ENCODE results near the gene MARCKSL1. TPM values are rescaled to one million over a fixed set of nuclear protein-coding genes. Genes with fewer than 3 reads are reported as not detected.
"Not testable (repeated sequence)": the region's sequence is repeated elsewhere in the genome, so short reads cannot be mapped to it uniquely, and the experiment has no call there.

Gene MARCKSL1
- total RNA-seq, 2 experiments from 2014 or later: 13.1 to 14.6 TPM

- DNase-seq: no peak
- intact Hi-C loops (cut with micrococcal nuclease): no loop called here
- Mint-ChIP-seq H3K4me1 (ENCODE audit: low read depth) (peaks cover 22% of the 10 kb centered on the region), H3K4me3 (no peak within 1 kb of the TSS), H3K27me3 (peaks cover 3% of the 10 kb centered on the region), H3K9me3 (no peaks in the 10 kb centered on the region), H3K36me3 (peaks cover 13% of the 10 kb centered on the region), H3K27ac (no peak within 1 kb of the TSS)
- ChIA-PET POLR2A (interaction anchor here (1.0 kb wide), 2 partner anchors 27 to 43 kb away, joined by 3 read pairs; no protein-coding TSS in a partner anchor), CTCF (interaction anchor here (0.8 to 1.4 kb wide), 2 partner anchors 147 to 162 kb away, joined by 3 read pairs; partner anchors contain the start of gene CCDC28B)
These were observed 26.7 kb upstream of the MARCKSL1 start, which contains the start of the genes FAM229A and TSSK3 for GRCh38 chr1:32362474-32363313. TSS of gene FAM229A (minus strand) at chr1:32362485. CDS start at chr1:32362091, 394 bp downstream. TSS of gene TSSK3 (plus strand) at chr1:32362539. CDS start at chr1:32362702, 163 bp downstream.

- H3K27me3 Mint-ChIP-seq: peaks cover 3% of the 10 kb centered on the region
- peaks cover 22% of the 10 kb centered on the region for H3K4me1 Mint-ChIP-seq (ENCODE audit: low read depth)
- peaks cover 13% of the 10 kb centered on the region for H3K36me3 Mint-ChIP-seq
- no peak overlapping the region for H3K27ac Mint-ChIP-seq
- ChIA-PET CTCF (no interaction called here), POLR2A (interaction anchor here (1.0 kb wide), 2 partner anchors 26 to 42 kb away, joined by 3 read pairs; no protein-coding TSS in a partner anchor)
- intact Hi-C loops (cut with micrococcal nuclease): no loop called here
- no peak overlapping the region for H3K4me3 Mint-ChIP-seq
- no peaks in the 10 kb centered on the region for H3K9me3 Mint-ChIP-seq
- peak; percentile 47 for DNase-seq
These were observed 25.8 kb upstream of the MARCKSL1 start for GRCh38 chr1:32361674-32362473.

GRCh38 chr1:32361308-32361673, 25.3 kb upstream of the MARCKSL1 start:
- peaks cover 13% of the 10 kb centered on the region for H3K36me3 Mint-ChIP-seq
- no peaks in the 10 kb centered on the region for H3K9me3 Mint-ChIP-seq
- intact Hi-C loops (cut with micrococcal nuclease): no loop called here
- CTCF ChIA-PET: no interaction called here
- DNase-seq: no peak
- H3K27ac Mint-ChIP-seq: no peak overlapping the region
- H3K27me3 Mint-ChIP-seq: peaks cover 3% of the 10 kb centered on the region
- POLR2A ChIA-PET: no interaction called here
- no peak overlapping the region for H3K4me3 Mint-ChIP-seq
- peaks cover 22% of the 10 kb centered on the region for H3K4me1 Mint-ChIP-seq (ENCODE audit: low read depth)

GRCh38 chr1:32358435-32358834, 22.4 kb upstream of the MARCKSL1 start:
- peaks cover 8% of the 10 kb centered on the region for H3K36me3 Mint-ChIP-seq
- no peak overlapping the region for H3K4me3 Mint-ChIP-seq
- no peak for DNase-seq
- intact Hi-C loops (cut with micrococcal nuclease): no loop called here
- H3K9me3 Mint-ChIP-seq: no peaks in the 10 kb centered on the region
- H3K27ac Mint-ChIP-seq: no peak overlapping the region
- POLR2A ChIA-PET: no interaction called here
- CTCF ChIA-PET: no interaction called here
- H3K27me3 Mint-ChIP-seq: peaks cover 3% of the 10 kb centered on the region
- H3K4me1 Mint-ChIP-seq (ENCODE audit: low read depth): peaks cover 20% of the 10 kb centered on the region

DNA sequence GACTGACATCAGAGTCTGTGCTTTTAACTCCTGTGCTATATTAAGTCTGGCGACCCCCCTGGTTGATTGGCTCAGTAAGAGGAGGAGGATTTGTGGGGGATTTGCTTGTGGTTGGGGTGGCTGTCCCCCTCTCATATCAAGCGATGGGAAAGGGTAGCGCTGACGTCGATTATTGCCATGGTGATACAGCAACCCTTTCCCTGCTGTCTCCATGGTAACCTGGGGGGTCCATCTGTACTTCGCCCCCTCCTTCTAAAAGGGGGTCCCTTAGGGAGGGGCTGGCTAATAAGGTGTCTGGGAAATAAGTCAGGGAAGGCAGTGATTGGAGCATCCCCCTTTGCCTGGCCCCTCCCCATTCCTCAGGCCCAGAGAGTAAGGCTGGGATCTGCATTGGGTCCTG, 21.6 kb upstream of the MARCKSL1 start:
- no peak for DNase-seq
- Mint-ChIP-seq H3K36me3 (peaks cover 3% of the 10 kb centered on the region), H3K27me3 (peaks cover 3% of the 10 kb centered on the region), H3K4me3 (no peak overlapping the region), H3K4me1 (ENCODE audit: low read depth) (peaks cover 20% of the 10 kb centered on the region), H3K9me3 (no peaks in the 10 kb centered on the region), H3K27ac (no peak overlapping the region)
- intact Hi-C loops (cut with micrococcal nuclease): no loop called here
- ChIA-PET CTCF (no interaction called here), POLR2A (no interaction called here)

DNA sequence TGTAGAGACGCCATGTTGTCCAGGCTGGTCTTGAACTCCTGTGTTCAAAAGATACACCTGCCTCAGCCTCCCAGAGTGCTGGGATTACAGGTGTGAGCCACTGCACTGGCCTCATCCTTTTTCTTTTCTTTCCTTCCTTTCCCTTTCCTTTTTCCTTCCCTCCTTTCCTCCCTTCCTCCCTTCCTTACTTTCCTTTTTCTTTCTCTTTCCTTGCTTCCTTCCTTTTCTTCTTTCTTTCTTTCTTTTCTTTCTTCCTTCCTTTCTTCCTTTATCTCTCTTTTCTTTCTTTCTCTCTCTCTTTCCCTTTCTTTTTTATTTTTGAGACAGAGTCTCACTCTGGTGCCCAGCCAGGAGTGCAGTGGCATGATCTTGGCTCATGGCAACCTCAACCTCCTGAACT, 20.4 kb upstream of the MARCKSL1 start:
- intact Hi-C loops (cut with micrococcal nuclease): no loop called here
- Mint-ChIP-seq H3K4me3 (no peak overlapping the region), H3K9me3 (no peaks in the 10 kb centered on the region), H3K4me1 (ENCODE audit: low read depth) (peaks cover 19% of the 10 kb centered on the region), H3K27ac (no peak overlapping the region), H3K36me3 (peaks cover 3% of the 10 kb centered on the region), H3K27me3 (peaks cover 3% of the 10 kb centered on the region)
- DNase-seq: no peak
- ChIA-PET CTCF (no interaction called here), POLR2A (no interaction called here)

- POLR2A ChIA-PET; H3K9me3 Mint-ChIP-seq; DNase-seq; H3K27ac Mint-ChIP-seq; H3K27me3 Mint-ChIP-seq; intact Hi-C loops (cut with micrococcal nuclease); H3K36me3 Mint-ChIP-seq; H3K4me3 Mint-ChIP-seq: not testable (repeated sequence)
- CTCF ChIA-PET: interaction anchor here (0.9 kb wide), 1 partner anchor 13 kb away, joined by 3 read pairs; no protein-coding TSS in a partner anchor
- peaks cover 20% of the 10 kb centered on the region for H3K4me1 Mint-ChIP-seq (ENCODE audit: low read depth)
These were observed 19.7 kb upstream of the MARCKSL1 start for GRCh38 chr1:32355778-32356177.

DNA sequence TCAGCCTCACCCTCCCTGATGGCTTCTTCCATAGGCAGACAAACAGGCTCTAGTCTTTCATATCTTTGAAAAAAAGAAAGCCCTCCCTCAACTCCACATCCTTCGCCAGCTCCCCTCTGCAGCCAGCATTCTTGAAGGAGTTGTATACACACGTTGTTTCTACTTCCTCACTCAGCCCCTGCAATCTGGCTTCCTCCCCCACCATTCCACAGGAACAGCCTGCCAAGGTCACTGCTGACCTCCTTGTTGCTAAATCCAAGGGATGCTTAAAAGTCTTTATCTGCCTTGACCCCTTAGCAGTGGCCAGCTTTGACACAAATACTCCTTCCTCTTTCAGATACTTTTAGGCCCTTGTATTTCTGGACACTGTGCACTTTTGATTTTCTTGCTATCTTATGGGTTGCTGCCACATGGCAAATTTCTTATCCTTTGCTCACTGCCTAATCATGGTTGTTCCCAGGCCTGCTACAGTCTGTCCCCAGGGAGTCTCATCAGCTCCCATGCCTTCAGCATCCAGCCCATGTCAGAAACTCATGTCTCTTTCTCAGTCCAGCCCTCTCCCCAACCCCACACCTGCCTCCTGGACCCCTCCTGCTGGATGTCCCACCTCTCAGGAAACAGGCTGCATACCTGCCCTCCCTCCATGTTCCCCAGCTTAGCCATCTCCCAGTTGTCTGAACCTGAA, 18.0 kb upstream of the MARCKSL1 start:
- no peak for DNase-seq
- Mint-ChIP-seq H3K27ac (no peak overlapping the region), H3K36me3 (no peaks in the 10 kb centered on the region), H3K4me1 (ENCODE audit: low read depth) (peaks cover 24% of the 10 kb centered on the region), H3K9me3 (peaks cover 4% of the 10 kb centered on the region), H3K27me3 (no peaks in the 10 kb centered on the region), H3K4me3 (no peak overlapping the region)
- intact Hi-C loops (cut with micrococcal nuclease): no loop called here
- POLR2A ChIA-PET: interaction anchor here (1.4 to 2.4 kb wide), 2 partner anchors 17 to 18 kb away, joined by 3 to 9 read pairs; partner anchors contain the start of gene MARCKSL1
- CTCF ChIA-PET: interaction anchor here (0.5 to 1.6 kb wide), 2 partner anchors 10 to 138 kb away, joined by 3 to 7 read pairs; no protein-coding TSS in a partner anchor

- Mint-ChIP-seq H3K27ac (no peak overlapping the region), H3K9me3 (peaks cover 4% of the 10 kb centered on the region), H3K27me3 (no peaks in the 10 kb centered on the region), H3K36me3 (no peaks in the 10 kb centered on the region), H3K4me1 (ENCODE audit: low read depth) (peaks cover 30% of the 10 kb centered on the region), H3K4me3 (no peak overlapping the region)
- intact Hi-C loops (cut with micrococcal nuclease): no loop called here
- ChIA-PET CTCF (interaction anchor here (0.5 to 3.3 kb wide), 3 partner anchors 11 to 138 kb away, joined by 3 to 18 read pairs (median 6); partner anchors contain the start of gene MARCKSL1), POLR2A (interaction anchor here (1.2 to 2.4 kb wide), 4 partner anchors 16 to 298 kb away, joined by 3 to 9 read pairs (median 4); partner anchors contain the start of genes BSDC1, MARCKSL1 and RBBP4)
- no peak for DNase-seq
These were observed 17.4 kb upstream of the MARCKSL1 start for GRCh38 chr1:32353431-32353830.

DNA sequence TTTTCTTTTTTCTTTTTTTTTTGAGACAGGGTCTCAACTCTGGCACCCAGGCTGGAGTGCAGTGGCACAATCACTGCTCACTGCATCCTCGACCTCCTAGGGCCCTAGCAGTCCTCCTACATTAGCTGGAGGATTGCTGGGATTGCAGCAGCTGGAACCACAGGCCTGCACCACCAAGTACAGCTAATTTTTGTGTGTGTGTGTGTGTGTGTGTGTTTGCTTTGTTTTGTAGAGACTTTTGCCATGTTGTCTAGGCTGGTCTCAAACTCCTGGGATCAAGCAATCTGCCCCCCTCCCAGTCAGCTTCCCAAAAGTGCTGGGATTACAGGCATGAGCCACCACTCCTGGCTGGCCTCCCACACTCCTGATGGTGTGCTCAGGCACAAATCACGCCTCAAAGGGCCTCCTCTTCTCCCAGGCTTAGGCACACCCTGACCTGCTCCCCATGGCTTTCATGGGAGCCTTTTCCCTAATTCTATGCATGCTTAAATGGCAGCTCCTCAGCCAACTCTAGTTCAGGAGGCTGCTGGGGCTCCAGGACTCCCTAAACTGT, 16.9 kb upstream of the MARCKSL1 start:
- CTCF ChIA-PET: interaction anchor here (1.2 to 3.3 kb wide), 3 partner anchors 17 to 137 kb away, joined by 6 to 18 read pairs (median 8); partner anchors contain the start of gene MARCKSL1
- no peaks in the 10 kb centered on the region for H3K27me3 Mint-ChIP-seq
- POLR2A ChIA-PET: interaction anchor here (1.2 to 2.4 kb wide), 3 partner anchors 17 to 298 kb away, joined by 3 to 9 read pairs (median 6); partner anchors contain the start of genes BSDC1, MARCKSL1 and RBBP4
- H3K9me3 Mint-ChIP-seq: peaks cover 4% of the 10 kb centered on the region
- H3K4me1 Mint-ChIP-seq (ENCODE audit: low read depth): peaks cover 34% of the 10 kb centered on the region
- H3K36me3 Mint-ChIP-seq: no peaks in the 10 kb centered on the region
- no peak overlapping the region for H3K27ac Mint-ChIP-seq
- no peak overlapping the region for H3K4me3 Mint-ChIP-seq
- intact Hi-C loops (cut with micrococcal nuclease): no loop called here
- no peak for DNase-seq

DNA sequence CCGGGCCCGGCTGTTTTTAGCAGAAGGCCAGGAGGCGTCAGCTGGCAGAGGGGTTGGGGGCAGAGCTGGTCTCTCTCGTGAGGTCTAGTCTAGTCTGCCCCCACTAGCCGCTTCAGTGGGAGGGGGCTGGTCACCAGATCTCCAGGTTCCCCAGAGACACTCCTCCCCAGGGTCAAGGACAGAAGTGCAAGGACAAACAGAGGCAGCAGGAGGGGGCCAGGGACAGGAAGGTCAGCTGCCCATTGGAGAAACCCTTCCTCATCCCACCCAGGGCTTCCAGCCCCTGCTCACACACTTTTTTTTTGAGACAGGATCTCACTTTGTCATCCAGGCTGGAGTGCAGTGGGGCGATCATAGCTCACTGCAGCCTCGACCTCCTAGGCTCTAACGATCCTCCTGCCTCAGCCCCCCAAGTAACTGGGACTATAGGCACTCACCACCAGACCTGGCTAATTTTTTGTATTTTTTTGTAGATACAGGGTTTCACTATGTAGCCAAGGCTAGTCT, 16.3 kb upstream of the MARCKSL1 start:
- intact Hi-C loops (cut with micrococcal nuclease): no loop called here
- ChIA-PET CTCF (interaction anchor here (1.0 to 3.3 kb wide), 4 partner anchors 16 to 137 kb away, joined by 4 to 18 read pairs (median 7); partner anchors contain the start of gene MARCKSL1), POLR2A (interaction anchor here (0.9 to 2.4 kb wide), 4 partner anchors 16 to 299 kb away, joined by 3 to 9 read pairs (median 4); partner anchors contain the start of genes BSDC1, MARCKSL1 and RBBP4)
- no peak for DNase-seq
- Mint-ChIP-seq H3K27me3 (no peaks in the 10 kb centered on the region), H3K27ac (no peak overlapping the region), H3K9me3 (peaks cover 4% of the 10 kb centered on the region), H3K4me1 (ENCODE audit: low read depth) (peaks cover 34% of the 10 kb centered on the region), H3K4me3 (peak overlapping the region; percentile 54), H3K36me3 (no peaks in the 10 kb centered on the region)

Data from activated CD4-positive, alpha-beta memory T cell treated with anti-CD3 and anti-CD28 coated beads for 36 hours (primary cell).